ENCODE results near the gene HAPLN2.

DNA sequence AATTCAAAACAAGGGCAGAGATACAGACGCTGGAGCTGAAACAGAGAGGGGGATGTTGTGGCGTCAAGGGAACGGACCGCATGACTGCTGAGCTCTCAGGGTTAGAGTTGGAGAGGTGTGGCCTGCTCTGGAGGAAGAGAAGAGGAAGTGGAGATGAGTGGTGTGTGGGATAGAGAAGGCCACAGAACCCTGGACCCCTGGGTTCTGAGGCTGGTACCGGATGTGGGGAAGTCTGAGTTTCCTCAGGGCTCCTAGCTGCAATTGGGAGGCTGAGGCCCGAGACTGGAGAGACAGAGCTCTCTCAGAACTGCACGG is 24.5 kb downstream of the HAPLN2 start:
- no peak for TF ChIP-seq POLR2AphosphoS5 (IDR thresholded peaks at IDR 0.05)
- no peak for TF ChIP-seq CTCF (IDR thresholded peaks at IDR 0.05)
- TF ChIP-seq POLR2A (IDR thresholded peaks at IDR 0.05; ENCODE audit: low read depth) = no peak
- no peak for TF ChIP-seq EP300 (IDR thresholded peaks at IDR 0.05)

Measured in esophagus muscularis mucosa (tissue), 4 donors.